ENCODE measurements around the gene EEPD1.

- TF ChIP-seq CTCF (IDR thresholded peaks at IDR 0.05; ENCODE audit: low read depth, low read length): no peak
- no peak for TF ChIP-seq EZH2phosphoT487 (IDR thresholded peaks at IDR 0.05; ENCODE audit: low read depth)
Observed at GRCh38 chr7:36295090-36295489, 142.0 kb downstream of the EEPD1 start.

All from OCI-LY3 (cell line).